ENCODE data around the gene EIF2B4. TPM values are rescaled to one million over a fixed set of nuclear protein-coding genes. Genes with fewer than 3 reads are reported as not detected.

EIF2B4 gene
- polyA plus RNA-seq, 3 donors = 29.5 to 42.3 (median 39.3) TPM

DNA sequence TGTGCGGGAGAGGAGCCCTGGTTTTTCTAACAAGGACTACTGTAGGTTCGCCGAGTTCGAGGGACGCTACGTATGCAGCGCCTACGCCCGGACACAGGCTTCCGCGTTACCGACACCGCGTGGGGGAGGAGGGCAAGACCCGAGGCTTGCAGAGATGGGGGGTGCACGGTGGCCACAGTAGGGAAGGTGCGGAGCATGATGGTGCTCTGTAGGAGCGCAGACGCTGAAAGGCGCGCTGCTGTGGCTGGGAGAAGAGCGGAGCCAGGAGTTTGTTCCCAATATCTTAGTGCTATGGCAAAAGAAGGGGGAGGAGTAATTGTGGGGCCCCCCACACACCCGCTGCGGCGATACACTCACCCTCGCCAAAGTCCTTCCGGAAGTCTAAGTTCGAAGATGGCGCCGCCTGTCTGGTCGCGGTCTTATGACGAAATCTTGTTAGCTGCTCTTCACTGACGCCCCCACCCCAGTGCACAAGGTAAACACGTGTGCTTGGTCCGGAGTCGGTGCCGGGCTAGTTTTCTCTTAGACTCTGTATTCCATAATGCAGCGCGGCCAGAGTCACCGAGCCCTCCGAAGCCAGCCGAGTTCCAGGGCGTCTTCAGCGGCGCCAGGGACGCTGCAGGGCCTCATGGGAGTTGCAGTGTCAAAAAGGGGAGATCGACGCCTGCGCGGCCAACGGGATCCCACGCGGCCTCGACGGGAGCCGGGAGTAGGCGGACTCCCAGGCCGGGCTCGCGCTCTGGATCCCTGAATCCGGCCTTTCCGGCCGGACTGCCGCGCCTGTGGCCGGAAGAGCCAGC, 13.6 kb downstream of the EIF2B4 start, which contains the start of gene GTF3C2:
GTF3C2 (minus strand) TSS at position 383 of the 800 bp plus-strand sequence. CDS start 13,210 bp downstream, outside the sequence.
- peak; percentile 93 to 97 (median 94) for DNase-seq
- peaks cover 0 to 18% of the 10 kb centered on the region in 2 donors for H3K36me3 Mint-ChIP-seq
- H3K9ac ChIP-seq (ENCODE audit: insufficient read depth, low read length, poor library complexity, severe bottlenecking) = peak within 1 kb of the TSS; percentile 90
- under 1% methylated on average over 60 of the region's 67 CpGs for WGBS (ENCODE audit: insufficient coverage)
- peaks cover 16 to 28% of the 10 kb centered on the region in 2 donors for H3K4me1 ChIP-seq (ENCODE audit: control insufficient read depth in 1 of 2, insufficient read depth in 2 of 2, low read length in 2 of 2)
- no peaks in the 10 kb centered on the region for H3K9me3 Mint-ChIP-seq
- intact Hi-C loops (cut with micrococcal nuclease) = loop anchor here (1.0 to 5.0 kb wide), 3 partner anchors 14 to 144 kb away; partner anchors contain the start of genes EIF2B4 (in 2 of the 2), SNX17 (in 2 of the 2), ATRAID (in 1 of the 2) and SLC5A6 (in 1 of the 2)
- peak within 1 kb of the TSS; percentile 76 to 93 (median 90) for H3K4me3 ChIP-seq (replicated peaks in 1 of 3; ENCODE audit: low read depth in 2 of 3, low read length in 3 of 3)
- peak within 1 kb of the TSS; percentile 90 to 95 for H3K27ac ChIP-seq (ENCODE audit: low read depth in 1 of 2, low read length in 2 of 2)
- no peaks in the 10 kb centered on the region for H3K36me3 ChIP-seq (replicated peaks in 1 of 2; ENCODE audit: control insufficient read depth in 1 of 2, insufficient read depth in 2 of 2, low read length in 2 of 2)
- no peaks in the 10 kb centered on the region for H3K9me3 ChIP-seq (replicated peaks in 1 of 2; ENCODE audit: control insufficient read depth in 1 of 2, insufficient read depth in 1 of 2, low read length in 2 of 2)
- H3K27me3 Mint-ChIP-seq (ENCODE audit: low read depth in 3 of 3) = no peaks in the 10 kb centered on the region
- TF ChIP-seq, protein P1, sequence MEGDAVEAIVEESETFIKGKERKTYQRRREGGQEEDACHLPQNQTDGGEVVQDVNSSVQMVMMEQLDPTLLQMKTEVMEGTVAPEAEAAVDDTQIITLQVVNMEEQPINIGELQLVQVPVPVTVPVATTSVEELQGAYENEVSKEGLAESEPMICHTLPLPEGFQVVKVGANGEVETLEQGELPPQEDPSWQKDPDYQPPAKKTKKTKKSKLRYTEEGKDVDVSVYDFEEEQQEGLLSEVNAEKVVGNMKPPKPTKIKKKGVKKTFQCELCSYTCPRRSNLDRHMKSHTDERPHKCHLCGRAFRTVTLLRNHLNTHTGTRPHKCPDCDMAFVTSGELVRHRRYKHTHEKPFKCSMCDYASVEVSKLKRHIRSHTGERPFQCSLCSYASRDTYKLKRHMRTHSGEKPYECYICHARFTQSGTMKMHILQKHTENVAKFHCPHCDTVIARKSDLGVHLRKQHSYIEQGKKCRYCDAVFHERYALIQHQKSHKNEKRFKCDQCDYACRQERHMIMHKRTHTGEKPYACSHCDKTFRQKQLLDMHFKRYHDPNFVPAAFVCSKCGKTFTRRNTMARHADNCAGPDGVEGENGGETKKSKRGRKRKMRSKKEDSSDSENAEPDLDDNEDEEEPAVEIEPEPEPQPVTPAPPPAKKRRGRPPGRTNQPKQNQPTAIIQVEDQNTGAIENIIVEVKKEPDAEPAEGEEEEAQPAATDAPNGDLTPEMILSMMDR (IDR thresholded peaks at IDR 0.05) = no peak
- H2AFZ ChIP-seq (ENCODE audit: insufficient read depth, low read depth, low read length, poor library complexity, severe bottlenecking) = peak within 1 kb of the TSS; percentile 96
- H4K20me1 ChIP-seq (ENCODE audit: insufficient read depth, low read length) = peaks cover 19% of the 10 kb centered on the region
- H3K4me2 ChIP-seq (replicated peaks; ENCODE audit: extremely low read depth, low read length, poor library complexity, severe bottlenecking) = peak within 1 kb of the TSS; percentile 80
- no peaks in the 10 kb centered on the region for H3K27me3 ChIP-seq (ENCODE audit: control insufficient read depth in 2 of 2, insufficient read depth in 2 of 2, low read length in 2 of 2)
- peak within 1 kb of the TSS; percentile 98 to 100 (median 99) for H3K27ac Mint-ChIP-seq
- H3K4me3 Mint-ChIP-seq = peak within 1 kb of the TSS; percentile 97 to 99
- H3K4me1 Mint-ChIP-seq = peaks cover 37% of the 10 kb centered on the region
- peaks cover 68% of the 10 kb centered on the region for H3K79me2 ChIP-seq (ENCODE audit: insufficient read depth, low read length)

DNA sequence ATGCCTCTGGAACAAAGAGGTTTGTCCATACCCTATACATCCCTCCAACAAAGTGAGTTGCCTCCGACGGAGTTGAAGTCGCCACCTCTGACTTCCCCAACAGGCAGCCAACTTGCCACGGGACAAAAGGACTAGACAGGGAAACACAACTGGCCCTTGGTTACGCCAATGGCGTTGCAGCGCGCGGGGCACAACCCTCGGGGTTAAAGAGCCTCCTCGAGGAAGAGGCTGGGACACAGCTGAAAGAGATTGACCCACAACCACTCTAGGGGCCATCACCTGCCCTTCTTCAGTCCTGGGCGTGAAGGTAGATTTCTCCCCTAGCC, 14.1 kb downstream of the EIF2B4 start:
- Histone ChIP-seq H3K9ac (ENCODE audit: insufficient read depth, low read length, poor library complexity, severe bottlenecking) (peak overlapping the region; percentile 90), H3K27me3 (ENCODE audit: control insufficient read depth in 2 of 2, insufficient read depth in 2 of 2, low read length in 2 of 2) (no peaks in the 10 kb centered on the region), H3K79me2 (ENCODE audit: insufficient read depth, low read length) (peaks cover 73% of the 10 kb centered on the region), H4K20me1 (ENCODE audit: insufficient read depth, low read length) (peaks cover 24% of the 10 kb centered on the region), H3K4me2 (replicated peaks; ENCODE audit: extremely low read depth, low read length, poor library complexity, severe bottlenecking) (peak overlapping the region; percentile 80), H3K36me3 (replicated peaks in 1 of 2; ENCODE audit: control insufficient read depth in 1 of 2, insufficient read depth in 2 of 2, low read length in 2 of 2) (no peaks in the 10 kb centered on the region), H2AFZ (ENCODE audit: insufficient read depth, low read depth, low read length, poor library complexity, severe bottlenecking) (peak overlapping the region; percentile 96), H3K4me1 (ENCODE audit: control insufficient read depth in 1 of 2, insufficient read depth in 2 of 2, low read length in 2 of 2) (peaks cover 16 to 28% of the 10 kb centered on the region in 2 donors), H3K9me3 (replicated peaks in 1 of 2; ENCODE audit: control insufficient read depth in 1 of 2, insufficient read depth in 1 of 2, low read length in 2 of 2) (no peaks in the 10 kb centered on the region), H3K4me3 (replicated peaks in 1 of 3; ENCODE audit: low read depth in 2 of 3, low read length in 3 of 3) (peak overlapping the region; percentile 76 to 93 (median 90)), H3K27ac (ENCODE audit: low read depth in 1 of 2, low read length in 2 of 2) (peak overlapping the region; percentile 90 to 95)
- Mint-ChIP-seq H3K36me3 (peaks cover 0 to 20% of the 10 kb centered on the region in 2 donors), H3K4me3 (peak overlapping the region; percentile 97 to 99), H3K27me3 (ENCODE audit: low read depth in 3 of 3) (no peaks in the 10 kb centered on the region), H3K9me3 (no peaks in the 10 kb centered on the region), H3K4me1 (peaks cover 40% of the 10 kb centered on the region), H3K27ac (peak overlapping the region; percentile 98 to 100 (median 99))
- DNase-seq = peak; percentile 70 to 76 (median 70)
- WGBS (ENCODE audit: insufficient coverage) = 0% methylated on average over 9 of the region's 12 CpGs
- TF ChIP-seq, protein P1 (IDR thresholded peaks at IDR 0.05) = no peak
- intact Hi-C loops (cut with micrococcal nuclease) = loop anchor here (1.0 to 5.0 kb wide), 3 partner anchors 14 to 144 kb away; partner anchors contain the start of genes EIF2B4 (in 2 of the 2), SNX17 (in 2 of the 2), ATRAID (in 1 of the 2) and SLC5A6 (in 1 of the 2)

Measured in CD14-positive monocyte (primary cell).